Stimulated activated CD8-positive, alpha-beta memory T cell treated with anti-CD3 and anti-CD28 coated beads, Interleukin-4, amount 100 ng/mL, for 1 hour (primary cell): ENCODE results near the gene SLC45A3.

Source experiments
- DNase-seq, 2 donors: peaks; one replicate each; pipeline ENCODE4 v3.0.0-alpha.2; 2020; ENCODE audit warnings: low read depth in 2 of 2, low spot score in 1 of 2

Gene SLC45A3

DNA sequence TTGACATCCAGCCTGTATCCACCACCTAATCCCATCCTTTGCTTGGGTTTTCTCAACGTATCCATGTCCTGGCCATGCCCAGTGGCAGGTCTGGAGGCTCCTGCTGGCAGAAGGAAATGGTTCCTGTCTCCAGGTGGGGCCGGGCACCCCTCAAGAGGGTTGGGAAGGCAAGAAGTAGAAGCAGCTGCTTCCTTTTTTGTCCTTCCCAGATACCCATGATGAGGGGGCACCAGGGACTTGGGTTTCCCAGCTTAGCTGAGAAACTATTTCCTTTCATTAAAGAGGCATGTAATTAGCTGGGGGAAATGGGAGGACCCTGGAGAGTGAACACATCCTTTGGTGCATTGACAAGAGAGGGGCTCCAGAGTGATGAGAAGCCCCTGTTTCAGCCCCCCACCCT, 21.1 kb upstream of the SLC45A3 start:
- no peak for DNase-seq

DNA sequence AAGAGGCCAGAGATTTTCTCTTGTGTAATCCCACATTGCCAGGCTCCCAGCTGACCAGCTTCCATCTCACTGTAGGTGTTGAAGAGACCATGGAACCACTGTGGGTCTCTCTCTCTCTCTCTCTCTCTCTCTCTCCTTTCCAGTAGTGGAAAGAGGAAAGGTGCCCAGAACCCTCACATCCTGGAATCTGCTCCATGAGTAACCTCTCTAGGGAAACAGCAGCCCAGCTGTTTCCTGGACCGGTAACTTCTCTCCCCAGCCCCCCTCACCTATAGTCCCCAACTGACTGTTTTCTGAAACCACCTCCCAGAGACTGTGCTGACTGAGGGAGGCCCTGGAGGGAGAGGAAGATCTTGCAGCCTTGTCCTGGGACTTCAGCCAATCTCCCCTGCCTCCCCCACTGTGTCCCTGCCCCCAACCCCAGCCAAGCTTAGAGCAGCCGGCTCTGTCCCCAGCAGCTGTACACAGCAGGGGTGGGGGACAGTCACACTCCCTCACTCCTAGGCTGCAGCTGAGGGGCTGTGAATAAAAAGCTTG, 20.6 kb upstream of the SLC45A3 start:
- no peak for DNase-seq

DNA sequence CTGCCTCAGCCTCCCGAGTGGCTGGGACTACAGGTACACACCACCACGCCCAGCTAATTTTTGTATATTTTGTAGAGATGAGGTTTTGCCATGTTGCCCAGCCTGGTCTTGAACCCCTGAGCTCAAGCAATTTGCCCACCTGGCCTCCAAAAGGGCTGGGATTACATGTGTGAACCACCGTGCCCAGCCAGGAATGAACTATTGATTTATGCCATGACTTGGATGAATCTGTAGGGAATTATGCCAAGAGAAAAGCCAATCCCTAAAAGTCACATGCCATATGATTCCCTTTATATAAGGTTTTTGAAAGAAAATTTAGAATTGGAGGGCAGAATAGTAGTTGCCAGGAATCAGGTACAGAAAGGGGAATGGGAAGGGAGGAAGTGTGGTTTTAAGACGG, 19.1 kb upstream of the SLC45A3 start:
- no peak for DNase-seq

DNA sequence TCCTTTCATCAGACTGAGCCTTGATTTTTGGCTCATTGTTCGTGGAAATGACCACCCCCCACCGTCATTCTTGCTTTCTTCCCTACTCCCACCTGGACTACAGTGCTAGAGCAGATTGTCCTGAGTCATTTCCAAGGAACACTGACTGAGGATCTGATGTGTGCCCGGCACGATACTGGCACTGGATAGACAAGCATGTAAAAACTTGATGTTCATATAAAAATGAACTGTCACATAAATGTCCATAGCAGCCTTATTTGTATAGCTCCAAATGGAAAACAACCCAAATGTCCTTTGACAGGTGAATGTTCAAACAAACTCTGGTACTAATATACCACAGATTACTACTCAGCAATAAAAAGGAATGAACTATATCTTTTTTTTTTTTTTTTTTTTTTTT, 18.6 kb upstream of the SLC45A3 start:
- no peak for DNase-seq

DNA sequence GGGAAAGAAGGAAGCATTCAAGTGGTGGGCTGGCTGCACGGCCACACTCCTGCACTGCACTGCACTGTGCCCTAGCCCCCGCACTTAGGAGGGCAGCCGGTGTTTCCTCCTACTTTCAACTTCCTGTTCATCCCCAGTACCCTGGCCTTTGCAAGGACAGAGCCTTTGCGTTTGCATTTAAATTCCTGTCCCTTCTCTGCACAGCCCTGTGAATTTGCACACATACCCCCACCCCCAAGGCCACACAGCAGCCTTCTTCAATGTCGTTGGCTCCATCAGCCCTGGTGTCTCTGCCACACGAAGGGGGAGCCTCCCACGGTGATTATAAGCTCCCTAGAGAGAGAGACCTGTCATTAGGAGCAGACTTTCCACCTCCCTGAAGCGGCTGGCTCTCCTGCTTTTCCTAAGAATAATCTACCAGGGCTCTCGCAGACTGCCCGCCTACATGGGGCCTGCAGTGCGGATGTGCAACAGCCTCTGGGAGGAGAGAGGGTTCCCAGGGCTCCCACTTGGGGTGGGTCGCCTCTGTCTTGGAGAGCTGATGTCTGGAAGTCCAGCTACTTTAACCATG, 13.2 kb upstream of the SLC45A3 start:
- no peak for DNase-seq

DNA sequence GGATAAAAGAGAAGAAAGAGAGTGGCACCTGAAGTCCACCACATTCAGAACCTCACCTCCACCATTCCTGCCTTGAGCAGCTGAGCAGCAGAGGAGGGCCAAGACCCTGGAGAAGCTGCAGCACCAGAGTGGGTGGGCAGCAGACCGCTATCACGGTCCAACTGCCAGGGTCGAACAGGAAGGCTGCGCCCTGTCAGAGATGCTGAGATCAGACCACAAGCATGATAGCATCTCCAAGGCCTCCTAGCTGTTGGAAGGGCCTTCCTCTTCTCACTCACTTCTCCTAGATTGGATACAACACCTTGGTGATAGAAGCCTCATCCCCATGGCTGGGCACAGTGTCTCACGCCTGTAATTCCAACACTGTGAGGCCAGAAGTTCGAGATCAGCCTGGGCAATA, 12.1 kb upstream of the SLC45A3 start:
- no peak for DNase-seq

DNA sequence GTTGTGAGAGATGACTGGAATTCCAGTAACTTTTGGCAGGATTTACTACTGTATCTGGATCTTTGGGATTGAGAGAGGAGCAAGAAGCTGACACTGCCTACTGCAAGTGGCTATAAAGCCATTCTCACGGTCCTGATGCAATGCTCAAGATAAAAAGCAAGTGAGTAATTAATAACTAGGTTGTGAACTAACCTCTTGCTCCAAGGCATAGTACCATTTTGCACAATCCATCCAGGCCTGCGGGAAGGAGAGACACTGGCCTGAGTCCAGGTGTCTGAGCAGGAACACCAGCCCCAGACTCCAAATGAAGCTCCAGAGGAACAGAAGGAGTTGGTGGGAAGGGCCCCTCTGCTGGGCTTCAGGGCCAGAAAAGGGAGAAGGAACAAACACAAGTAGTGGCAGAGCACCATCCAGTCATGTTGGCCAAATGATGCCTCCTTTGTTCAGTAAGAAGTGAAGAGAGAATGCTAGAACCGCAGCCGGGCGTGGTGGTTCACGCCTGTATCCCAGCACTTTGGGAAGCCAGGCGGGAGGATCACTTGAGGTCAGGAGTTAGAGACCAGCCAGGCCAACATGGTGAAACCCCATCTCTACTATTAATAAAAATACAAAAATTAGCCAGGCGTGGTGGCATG, 9.9 kb upstream of the SLC45A3 start:
- no peak for DNase-seq

DNA sequence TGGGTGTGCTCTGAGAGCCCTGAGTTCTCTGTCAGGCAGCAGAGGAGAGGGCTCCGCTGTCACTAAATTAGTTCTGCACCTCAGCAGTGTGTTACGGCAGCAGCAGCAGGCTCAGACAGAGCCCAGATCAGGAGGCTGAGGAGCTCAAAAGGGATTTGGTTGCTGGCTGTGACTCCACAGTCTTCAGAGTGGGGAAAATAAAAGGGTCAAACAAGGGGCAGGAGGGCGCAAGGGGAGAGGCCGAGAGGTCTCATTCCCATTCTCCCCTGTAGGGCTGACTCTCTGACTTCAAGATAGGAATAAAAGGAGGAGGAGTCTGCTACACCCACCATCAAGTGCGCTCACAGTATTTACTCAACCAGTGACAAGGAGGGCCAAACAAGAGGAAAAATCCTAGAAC, 9.2 kb upstream of the SLC45A3 start:
- DNase-seq: no peak

DNA sequence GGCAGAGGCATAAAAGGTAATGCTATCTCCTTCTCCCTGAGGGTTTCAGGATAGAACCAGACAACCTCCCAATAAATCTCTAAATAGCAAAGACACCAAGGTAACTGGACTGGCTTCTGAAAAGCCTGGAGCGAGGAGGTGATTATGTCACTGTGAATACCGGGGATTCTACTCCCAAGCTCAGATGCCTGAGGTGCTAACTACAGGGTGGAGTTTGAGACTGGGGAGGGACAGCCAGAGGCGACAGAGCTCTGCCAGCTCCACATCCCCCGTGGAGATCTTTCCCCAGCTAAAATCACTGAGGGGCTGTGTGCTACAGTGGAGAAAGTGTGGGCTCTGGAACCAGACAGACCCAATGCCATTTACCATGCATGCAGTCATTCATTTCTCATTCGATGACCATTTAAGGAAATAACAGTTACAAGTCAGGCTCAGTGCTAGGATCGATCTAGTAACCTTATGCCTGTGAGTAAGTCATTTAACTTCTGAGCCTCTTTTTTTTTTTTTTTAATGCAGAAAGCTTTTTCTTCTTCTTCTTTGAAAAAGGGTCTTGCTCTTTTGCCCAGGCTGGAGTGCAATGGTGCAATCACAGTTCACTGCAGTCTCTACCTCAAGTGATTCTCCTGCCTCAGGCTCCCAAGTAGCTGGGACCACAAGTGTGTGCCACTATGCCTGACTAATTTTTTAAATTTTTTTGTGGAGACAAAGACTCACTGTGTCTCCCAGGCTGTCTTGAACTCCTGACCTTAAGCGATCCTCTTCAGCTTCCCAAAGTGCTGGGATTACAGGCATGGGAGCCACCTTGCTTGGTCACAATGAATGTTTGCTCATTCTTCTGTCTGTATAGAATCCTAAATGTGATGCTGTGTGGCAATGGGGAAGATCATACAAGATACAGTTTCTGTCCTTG, 8.1 kb upstream of the SLC45A3 start:
- no peak for DNase-seq

DNA sequence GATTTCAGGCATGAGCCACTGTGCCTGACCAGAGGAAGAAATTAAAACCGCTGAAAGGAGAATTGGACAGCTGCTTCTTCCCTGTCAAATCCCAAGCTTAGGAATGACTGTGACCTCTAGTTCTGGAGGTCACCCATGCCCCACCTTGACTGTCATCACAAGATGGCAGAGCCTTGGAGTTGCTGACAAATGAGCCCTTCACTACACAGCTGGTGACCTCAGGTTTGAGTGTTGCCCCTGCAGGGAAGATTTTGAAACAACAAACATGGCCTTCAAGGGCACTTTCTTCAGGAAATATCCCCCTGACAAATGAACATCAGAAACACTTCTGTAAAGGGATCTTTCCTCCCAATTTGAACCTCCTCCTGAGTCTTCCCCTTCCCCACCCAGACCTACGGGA, 6.9 kb upstream of the SLC45A3 start:
- DNase-seq: no peak

DNA sequence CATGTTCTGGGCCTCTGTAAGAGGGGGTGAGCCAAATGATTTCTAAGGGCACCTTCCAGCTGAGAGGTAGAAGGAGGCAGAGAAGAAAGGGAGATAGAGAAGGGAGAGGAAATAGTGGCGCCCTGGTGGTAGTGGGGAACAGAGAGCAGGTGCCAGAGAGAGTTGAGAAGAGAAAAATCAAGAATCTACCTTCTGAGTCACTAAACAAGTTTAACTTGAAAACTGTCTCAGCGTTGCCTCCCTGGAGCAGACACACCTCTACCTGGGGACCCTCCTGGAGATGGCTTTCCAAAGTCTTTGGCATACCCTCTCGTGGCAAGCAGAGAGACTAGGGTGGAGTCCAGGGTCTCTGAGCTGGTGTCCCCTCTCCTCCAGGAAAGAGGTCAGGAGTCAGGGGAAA, 1.1 kb upstream of the SLC45A3 start:
- DNase-seq: no peak

DNA sequence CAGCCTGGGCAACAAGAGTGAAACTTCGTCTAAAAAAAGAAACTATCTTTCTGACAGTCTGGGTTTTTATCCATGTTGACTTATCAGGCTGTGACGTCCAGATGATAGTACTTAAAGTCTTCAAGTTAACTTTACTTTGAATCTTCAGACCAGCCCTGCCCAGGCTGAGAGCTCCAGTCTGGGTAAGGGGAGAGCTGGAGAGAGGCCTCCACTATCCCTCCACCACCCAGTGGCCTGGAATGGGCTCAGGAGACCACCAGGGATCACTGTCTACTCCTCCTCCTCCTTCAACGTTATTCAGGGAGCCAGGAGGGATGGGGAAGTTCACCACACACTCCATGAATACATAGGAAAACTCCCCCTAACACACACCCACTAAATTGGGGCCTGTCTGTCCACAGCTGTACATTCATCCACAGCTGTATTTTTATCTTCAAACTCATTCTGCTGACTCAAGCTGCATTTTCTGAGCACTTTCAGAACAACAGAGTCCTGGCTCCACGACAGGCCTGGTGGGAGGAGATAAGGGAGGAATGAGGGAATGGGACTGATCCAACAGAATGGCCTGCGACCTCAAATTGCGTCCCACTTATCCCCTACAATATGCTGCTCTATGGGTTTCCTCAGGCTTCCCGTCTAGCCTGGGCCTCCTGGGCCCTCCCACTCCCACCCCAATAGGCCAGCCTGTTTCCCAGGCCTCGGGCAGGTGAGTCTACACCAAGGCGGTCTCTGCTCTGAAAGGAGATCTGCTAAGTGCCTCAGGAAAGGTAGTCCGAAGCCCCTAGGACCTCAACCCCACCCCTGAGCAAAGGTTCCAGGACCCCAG, 1.8 kb downstream of the SLC45A3 start:
- DNase-seq: no peak

DNA sequence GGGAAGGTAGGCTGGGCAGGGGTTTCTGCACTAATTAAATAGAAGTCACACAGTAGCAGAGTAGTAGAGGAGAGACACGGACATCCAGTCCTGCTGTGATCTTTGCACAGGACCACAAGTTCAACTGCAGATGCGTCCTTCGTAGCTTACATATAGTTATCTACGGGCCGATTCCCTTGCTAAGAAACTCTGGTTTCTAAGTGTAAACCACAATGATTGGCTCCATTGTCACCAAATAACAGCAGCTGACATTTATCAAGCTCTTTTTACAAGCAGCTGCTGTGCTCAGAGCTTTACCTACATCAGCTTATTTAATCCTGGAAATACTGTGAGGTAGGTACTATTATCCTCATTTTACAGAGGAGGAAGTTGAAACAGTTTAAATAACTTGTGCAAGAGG, 3.1 kb downstream of the SLC45A3 start:
- DNase-seq: no peak

DNA sequence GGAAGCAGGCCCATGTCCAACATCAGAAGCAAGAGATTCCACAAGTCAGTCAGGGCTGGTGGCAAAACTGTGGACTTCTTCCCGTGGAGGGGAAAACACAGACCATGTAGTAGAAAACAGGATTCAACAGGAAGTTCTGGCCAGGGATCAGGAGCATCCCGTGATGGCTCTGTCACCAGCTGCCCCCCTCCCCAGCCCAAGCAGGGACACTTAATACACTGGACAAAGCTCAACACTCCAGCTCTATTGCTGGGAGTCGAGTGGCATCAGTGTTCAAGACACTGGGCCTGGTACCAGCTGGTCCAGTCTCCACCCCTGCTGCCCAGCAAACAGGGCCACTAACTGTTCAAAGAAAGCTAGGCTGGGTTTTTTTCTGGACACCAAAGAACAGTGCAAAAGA, 3.7 kb downstream of the SLC45A3 start:
- no peak for DNase-seq

DNA sequence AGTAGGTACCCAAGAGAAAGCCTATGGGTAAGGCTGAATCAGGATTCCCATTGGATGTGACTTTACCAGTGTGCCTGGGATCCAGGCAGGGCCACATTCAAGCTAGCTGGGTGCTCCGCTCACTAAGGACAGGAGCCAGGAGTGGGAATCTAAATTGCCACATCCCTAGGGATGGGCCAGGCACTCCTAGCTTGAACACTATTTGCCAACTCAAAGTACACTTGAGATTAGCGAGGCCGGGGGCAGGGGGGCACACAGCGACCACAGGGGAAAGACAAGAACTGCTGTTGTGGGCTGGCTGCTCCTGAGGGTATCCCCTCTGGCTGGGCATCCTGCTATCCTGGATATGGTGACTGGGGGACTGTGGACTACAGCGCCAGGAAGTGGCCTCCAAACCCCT, 4.3 kb downstream of the SLC45A3 start:
- no peak for DNase-seq

DNA sequence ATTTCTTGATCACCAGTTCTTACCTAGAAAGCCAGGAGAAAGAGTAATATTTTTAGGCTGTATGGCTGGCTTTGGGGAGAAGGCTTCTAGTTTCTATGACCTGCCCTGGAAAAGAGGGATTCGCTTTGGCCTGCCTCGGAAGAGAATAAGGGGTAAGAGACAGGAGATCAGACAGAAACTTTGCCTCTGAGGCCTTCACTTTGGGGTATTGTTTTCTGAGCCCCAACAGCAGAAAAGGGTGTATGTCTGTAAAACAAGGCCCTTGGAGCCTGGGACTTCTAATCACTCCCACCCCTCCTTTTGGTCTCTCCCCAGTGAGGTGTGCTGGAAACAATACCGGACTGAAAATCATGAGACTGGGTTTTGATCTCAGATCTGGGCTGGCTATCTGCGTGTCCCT, 5.1 kb downstream of the SLC45A3 start:
- DNase-seq: no peak

DNA sequence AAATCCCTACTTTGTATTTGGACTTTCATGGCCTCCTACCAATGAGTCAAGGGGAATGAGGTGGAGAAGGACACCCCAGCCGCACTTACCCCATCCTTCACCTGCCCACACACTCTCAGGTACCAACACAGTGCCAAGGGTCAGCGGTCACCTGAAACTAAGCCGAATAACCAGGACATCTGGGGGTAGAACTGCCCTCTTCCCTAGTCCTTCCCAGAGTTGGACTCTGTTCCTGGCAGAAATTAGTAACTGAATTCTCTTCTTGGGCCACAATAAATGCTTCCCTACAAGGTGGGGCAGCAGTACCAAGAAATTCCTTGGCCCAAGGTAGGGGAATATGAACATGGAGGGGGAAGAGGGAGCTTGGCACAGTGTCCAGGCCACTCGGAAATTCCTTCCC, 7.3 kb downstream of the SLC45A3 start:
- no peak for DNase-seq

DNA sequence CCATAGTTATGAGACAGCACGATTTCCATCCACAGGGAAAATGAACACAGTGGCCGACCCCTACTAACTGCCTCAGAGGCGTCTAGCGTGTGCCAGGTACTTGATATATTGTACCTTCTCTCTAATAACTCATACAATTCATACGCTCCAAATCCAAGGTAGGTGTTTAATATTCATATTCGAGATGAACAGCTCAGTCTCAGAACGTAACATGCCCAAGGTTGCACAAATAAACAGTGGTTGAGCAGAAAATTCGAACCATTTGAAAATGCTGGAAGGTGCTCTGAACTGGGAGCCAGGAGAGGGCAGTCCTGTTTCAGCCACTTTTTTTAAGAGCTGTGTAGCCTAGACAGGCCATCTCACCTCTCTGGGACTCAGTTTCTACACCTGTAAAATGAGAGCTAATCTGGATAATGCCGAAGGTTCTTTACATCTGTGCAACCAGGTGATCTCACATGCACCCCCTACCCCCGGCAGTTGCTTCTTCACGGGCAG, 7.9 kb downstream of the SLC45A3 start:
- no peak for DNase-seq

DNA sequence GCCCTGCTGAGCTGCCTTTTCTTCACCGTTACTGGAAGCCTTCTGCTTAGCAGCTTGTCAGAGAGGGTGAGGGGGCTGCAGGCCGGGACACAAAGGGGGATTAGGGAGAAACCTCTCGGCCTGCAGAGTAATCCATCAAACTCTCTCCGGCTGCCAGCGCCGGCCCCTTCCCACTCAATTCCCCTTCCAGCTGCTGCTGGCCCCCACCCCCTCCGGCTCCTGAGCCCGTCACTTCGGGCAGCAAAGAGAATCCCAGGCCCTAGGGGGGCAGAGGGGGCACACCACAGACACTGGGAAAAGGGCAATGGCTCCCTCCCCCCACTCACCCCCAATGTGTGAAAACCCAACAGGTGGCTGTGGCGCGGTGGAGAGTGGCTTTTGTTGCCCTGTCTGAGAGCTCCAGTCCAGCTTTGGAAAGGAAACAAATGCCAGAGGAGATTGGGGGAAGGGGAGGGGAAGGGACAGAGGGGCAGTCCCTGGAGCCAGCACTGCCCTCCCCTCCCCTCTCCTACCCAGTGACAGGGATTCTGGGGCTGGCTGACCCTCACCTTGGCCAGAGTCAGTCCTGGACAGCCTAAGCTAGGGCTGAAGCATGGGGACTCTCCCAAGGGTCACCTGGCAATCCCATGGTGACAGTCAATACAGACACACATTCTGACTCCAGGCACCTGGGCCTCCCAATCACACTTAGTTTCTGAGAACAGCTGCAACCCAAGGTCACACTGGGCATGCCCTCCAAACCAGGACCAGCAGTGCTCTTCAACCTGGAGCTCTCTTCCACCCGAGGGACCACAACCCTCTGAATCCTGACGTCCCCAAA, 9.5 kb downstream of the SLC45A3 start:
- DNase-seq: no peak

DNA sequence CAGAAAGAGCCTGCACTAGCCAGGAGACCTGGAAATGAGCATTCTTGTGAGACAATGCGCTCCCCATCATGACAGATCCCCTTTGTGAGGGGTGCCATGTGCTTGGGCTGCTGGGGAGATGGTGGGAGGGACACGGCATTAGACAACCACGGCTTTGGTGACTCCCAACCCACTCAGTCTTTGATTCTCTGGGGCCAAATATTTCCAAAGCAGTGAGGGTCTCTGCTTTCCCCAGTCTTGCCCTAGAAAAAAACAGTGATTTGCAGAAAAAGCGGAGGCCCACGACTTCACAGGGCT, 10.2 kb downstream of the SLC45A3 start:
- no peak for DNase-seq
